Panc1 (cell line): ENCODE data around the gene TRIM36. TPM values are rescaled to one million over a fixed set of nuclear protein-coding genes. Genes with fewer than 3 reads are reported as not detected.
A peak's percentile ranks its signal among the peaks of the same experiment; 100 is the strongest.

Experiments
- ATAC-seq: fragments of 200-7000 bp; cut with Tn5 transposase; 2 replicates; pipeline ENCODE4 v1.9.1; 2020; ENCODE audit warnings: mild to moderate bottlenecking, moderate library complexity
- BruUV-seq: library from RNA; stranded (reverse); fragments of 400-500 nt; replicated peaks from 2 replicates; lab custom pipeline; 2021; lab: Mats Ljungman, UMichigan
- CTCF ChIA-PET: fragments of 300-600 bp; sonication (Branson Sonifier 250); formaldehyde crosslinking; loops from one replicate; lab custom pipeline; 2022; ENCODE audit warnings: antibody characterized with exemption; lab: Charles Lee
- POLR2A ChIA-PET: fragments of 300-600 bp; sonication (Branson Sonifier 250); formaldehyde crosslinking; loops from one replicate; lab custom pipeline; 2022; ENCODE audit warnings: antibody characterized with exemption; lab: Charles Lee
- DNase-seq: peaks from one replicate; pipeline ENCODE4 v3.0.0-alpha.2; 2010; ENCODE audit warnings: low read depth, low spot score
- H3K27ac ChIP-seq: 2 replicates; pipeline ENCODE4 v1.5.1; 2011; ENCODE audit warnings: mild to moderate bottlenecking, low read length, inconsistent platforms
- H3K27me3 ChIP-seq: fragments of 200-500 bp; sonication (Bioruptor generic); 2 replicates; pipeline ENCODE4 v1.6.0; 2014; ENCODE audit warnings: low read length, inconsistent platforms; ENCODE audit not compliant: control insufficient read depth, insufficient read depth
- H3K36me3 ChIP-seq: fragments of 200-500 bp; sonication (Bioruptor generic); 2 replicates; pipeline ENCODE4 v1.5.1; 2014; ENCODE audit warnings: inconsistent platforms, mild to moderate bottlenecking, low read length, moderate library complexity; ENCODE audit not compliant: control insufficient read depth, insufficient read depth
- H3K4me1 ChIP-seq: 2 replicates; pipeline ENCODE4 v1.5.1; 2011; ENCODE audit warnings: inconsistent platforms, mild to moderate bottlenecking, low read length, moderate library complexity; ENCODE audit not compliant: control insufficient read depth, insufficient read depth
- H3K4me3 ChIP-seq, 2 experiments: 2 replicates each; pipeline ENCODE4 v1.5.1; 2011 to 2012; ENCODE audit warnings: low read depth in 2 of 2, low read length in 2 of 2, mild to moderate bottlenecking in 2 of 2, inconsistent platforms in 1 of 2, moderate library complexity in 1 of 2
- H3K9me3 ChIP-seq: fragments of 200-500 bp; sonication (Bioruptor generic); 2 replicates; pipeline ENCODE4 v1.5.1; 2014; ENCODE audit warnings: low read depth, mild to moderate bottlenecking, inconsistent platforms, low read length, moderate library complexity; ENCODE audit not compliant: control insufficient read depth, insufficient read depth
- POLR2AphosphoS5 ChIP-seq: IDR thresholded peaks from 2 replicates; pipeline ENCODE4 v1.6.1; 2012; ENCODE audit warnings: mild to moderate bottlenecking, low read depth, low read length, moderate library complexity
- REST ChIP-seq, 2 experiments: IDR thresholded peaks; 2 replicates each; pipeline ENCODE4 v1.6.1; 2011 to 2012; ENCODE audit warnings: low read depth in 2 of 2, control low read depth in 1 of 2, low read length in 1 of 2, mild to moderate bottlenecking in 1 of 2, moderate library complexity in 1 of 2; ENCODE audit not compliant: insufficient read depth in 1 of 2
- SIN3A ChIP-seq: IDR thresholded peaks from 2 replicates; pipeline ENCODE4 v1.6.1; 2012; ENCODE audit warnings: low read depth, mild to moderate bottlenecking, low read length, moderate library complexity, borderline replicate concordance; ENCODE audit not compliant: insufficient read depth
- TCF7L2 ChIP-seq: IDR thresholded peaks from 2 replicates; pipeline ENCODE4 v1.6.1; 2011; ENCODE audit warnings: mild to moderate bottlenecking, low read depth, low read length, inconsistent platforms
- in situ Hi-C: cut with HindIII; loops from 2 replicates; pipeline ENCODE4 v1.10.0; 2016; ENCODE audit warnings: low sequenced_read_pairs, low pct_unique_long_range_greater_than_20kb
- intact Hi-C: fragments of 100-400 bp; cut with micrococcal nuclease; formaldehyde crosslinking; loops from one replicate; pipeline ENCODE4 v1.10.0; 2022; ENCODE audit not compliant: unreplicated experiment
- total RNA-seq: library from RNA; stranded (reverse); gene quantifications from one replicate; pipeline ENCODE4 v1.2.1, GENCODE V29; 2021; ENCODE audit not compliant: unreplicated experiment
- TF ChIP-seq, protein P1 (sequence below): fragments of 450-650 bp; IDR thresholded peaks from 2 replicates; pipeline ENCODE4 v1.5.1; 2017; ENCODE audit warnings: mild to moderate bottlenecking

TRIM36 gene
- total RNA-seq, 1 experiment from 2014 or later = 1.6 TPM

GRCh38 chr5:115184770-115185169 is 15.1 kb upstream of the TRIM36 start:
- ATAC-seq (no peak), DNase-seq (no peak)
- Histone ChIP-seq H3K4me1 (no peaks in the 10 kb centered on the region), H3K36me3 (peaks cover 2% of the 10 kb centered on the region; the same call in 1 of the 2 replicates), H3K27me3 (peaks cover 32% of the 10 kb centered on the region), H3K27ac (no peak overlapping the region), H3K4me3 (no peak overlapping the region), H3K9me3 (no peaks in the 10 kb centered on the region)
- POLR2A ChIA-PET = no interaction called here
- no TSS peak for BruUV-seq
- intact Hi-C loops (no loop called here), in situ Hi-C loops (no loop called here)
- TF ChIP-seq POLR2AphosphoS5 = no peak
- no peak for TF ChIP-seq SIN3A
- CTCF ChIA-PET = no interaction called here

DNA sequence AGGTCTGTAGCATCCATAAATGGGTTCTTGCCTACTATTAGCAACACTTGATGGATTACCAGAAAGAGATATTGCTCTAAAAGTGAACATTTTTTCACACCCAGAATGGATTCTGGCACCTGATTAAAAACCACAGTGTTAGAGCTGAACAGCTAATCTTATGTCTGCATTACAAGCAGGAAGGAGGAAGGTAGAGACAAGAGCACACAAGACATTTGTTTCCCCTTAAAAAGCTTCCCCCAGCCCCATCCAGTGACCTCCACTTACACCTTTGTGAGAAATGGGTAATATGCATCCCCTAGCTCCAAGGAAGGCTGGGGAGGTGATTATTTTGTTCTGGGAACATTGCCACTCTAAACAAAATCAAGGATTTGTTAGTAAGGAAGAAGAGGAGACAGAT is 12.0 kb upstream of the TRIM36 start:
- Histone ChIP-seq H3K36me3 (peaks cover 2% of the 10 kb centered on the region; the same call in 1 of the 2 replicates), H3K27ac (no peak overlapping the region), H3K27me3 (peaks cover 35% of the 10 kb centered on the region), H3K4me3 (no peak overlapping the region), H3K9me3 (no peaks in the 10 kb centered on the region), H3K4me1 (no peaks in the 10 kb centered on the region; the same call in 1 of the 2 replicates)
- in situ Hi-C loops = no loop called here
- no peak for ATAC-seq
- ChIA-PET POLR2A (no interaction called here), CTCF (no interaction called here)
- intact Hi-C loops = no loop called here
- TF ChIP-seq REST (IDR thresholded peaks at IDR 0.05; ENCODE audit: insufficient read depth in 1 of 2, low read depth in 2 of 2, low read length in 1 of 2) (no peak), SIN3A (no peak), TCF7L2 (no peak), POLR2AphosphoS5 (no peak)
- TF ChIP-seq, protein P1, sequence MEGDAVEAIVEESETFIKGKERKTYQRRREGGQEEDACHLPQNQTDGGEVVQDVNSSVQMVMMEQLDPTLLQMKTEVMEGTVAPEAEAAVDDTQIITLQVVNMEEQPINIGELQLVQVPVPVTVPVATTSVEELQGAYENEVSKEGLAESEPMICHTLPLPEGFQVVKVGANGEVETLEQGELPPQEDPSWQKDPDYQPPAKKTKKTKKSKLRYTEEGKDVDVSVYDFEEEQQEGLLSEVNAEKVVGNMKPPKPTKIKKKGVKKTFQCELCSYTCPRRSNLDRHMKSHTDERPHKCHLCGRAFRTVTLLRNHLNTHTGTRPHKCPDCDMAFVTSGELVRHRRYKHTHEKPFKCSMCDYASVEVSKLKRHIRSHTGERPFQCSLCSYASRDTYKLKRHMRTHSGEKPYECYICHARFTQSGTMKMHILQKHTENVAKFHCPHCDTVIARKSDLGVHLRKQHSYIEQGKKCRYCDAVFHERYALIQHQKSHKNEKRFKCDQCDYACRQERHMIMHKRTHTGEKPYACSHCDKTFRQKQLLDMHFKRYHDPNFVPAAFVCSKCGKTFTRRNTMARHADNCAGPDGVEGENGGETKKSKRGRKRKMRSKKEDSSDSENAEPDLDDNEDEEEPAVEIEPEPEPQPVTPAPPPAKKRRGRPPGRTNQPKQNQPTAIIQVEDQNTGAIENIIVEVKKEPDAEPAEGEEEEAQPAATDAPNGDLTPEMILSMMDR = no peak
- no peak for DNase-seq
- BruUV-seq = no TSS peak

DNA sequence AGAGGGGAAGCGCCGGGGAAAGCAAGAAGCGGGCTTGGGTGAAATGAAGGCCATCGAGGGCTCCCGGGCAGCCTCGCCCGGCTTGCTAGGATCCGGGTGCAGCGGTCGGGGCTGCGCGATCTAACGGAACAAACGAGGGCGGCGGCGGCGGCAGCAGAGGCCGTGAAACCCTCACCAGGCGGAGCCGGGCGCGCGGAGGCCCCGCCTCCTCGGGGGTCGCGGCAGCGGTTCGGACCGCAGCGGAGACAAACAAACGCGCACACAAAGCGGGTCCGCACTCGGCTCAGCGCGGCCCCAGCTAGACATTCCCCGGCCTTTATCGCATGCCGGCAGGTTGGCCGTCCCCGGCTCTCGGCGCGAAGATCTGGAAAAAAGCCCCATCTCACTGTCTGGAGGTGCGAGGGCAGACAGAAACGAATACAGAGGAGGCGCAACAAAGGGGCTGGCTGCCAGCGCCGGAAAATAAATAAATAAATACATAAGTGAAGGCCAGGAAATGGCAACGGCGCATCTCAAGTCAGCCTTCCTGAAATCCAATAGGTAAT is 10.5 kb upstream of the TRIM36 start:
- CTCF ChIA-PET = no interaction called here
- Histone ChIP-seq H3K9me3 (no peaks in the 10 kb centered on the region), H3K4me3 (peak overlapping the region; percentile 40 to 60), H3K36me3 (peaks cover 2% of the 10 kb centered on the region; the same call in 1 of the 2 replicates), H3K27me3 (peaks cover 37% of the 10 kb centered on the region), H3K4me1 (no peaks in the 10 kb centered on the region; the same call in 1 of the 2 replicates), H3K27ac (no peak overlapping the region)
- POLR2A ChIA-PET = no interaction called here
- TF ChIP-seq TCF7L2 (no peak), SIN3A (no peak)
- TF ChIP-seq, protein P1 = no peak
- BruUV-seq = no TSS peak
- no peak for DNase-seq
- peak; percentile 82 for ATAC-seq
- intact Hi-C loops (no loop called here), in situ Hi-C loops (no loop called here)
